GM23248 (cell line): Measurements from ENCODE around the gene LMAN2.
"Not testable (repeated sequence)": the region's sequence is repeated elsewhere in the genome, so short reads cannot be mapped to it uniquely, and the experiment has no call there.

Experiments
- EZH2 ChIP-seq: fragments of 200-600 bp; sonication (generic); IDR thresholded peaks from 2 replicates; pipeline ENCODE4 v1.6.1; 2018; ENCODE audit warnings: antibody characterized with exemption, mild to moderate bottlenecking; ENCODE audit not compliant: insufficient read depth, poor library complexity, severe bottlenecking
- EZH2phosphoT487 ChIP-seq: fragments of 200-600 bp; sonication (generic); IDR thresholded peaks from 2 replicates; pipeline ENCODE4 v1.6.1; 2018; ENCODE audit warnings: antibody characterized with exemption, moderate library complexity, mild to moderate bottlenecking, low read depth; ENCODE audit not compliant: insufficient read depth

GRCh38 chr5:177375516-177375915, 24.0 kb upstream of the LMAN2 start:
- not testable (repeated sequence) for TF ChIP-seq EZH2phosphoT487, EZH2
